HepG2 (cell line): ENCODE data around the gene ZCCHC3. TPM values are rescaled to one million over a fixed set of nuclear protein-coding genes. Genes with fewer than 3 reads are reported as not detected.

ENCODE experiments used
- ATF1 ChIP-seq: IDR thresholded peaks from 2 replicates; pipeline ENCODE4 v1.6.1; 2016; ENCODE audit warnings: mild to moderate bottlenecking, control low read depth
- ATF2 ChIP-seq: sonication (generic); formaldehyde crosslinking; IDR thresholded peaks from 2 replicates; pipeline ENCODE4 v1.4.0; 2020; ENCODE audit warnings: missing genetic modification reagents
- BHLHE40 ChIP-seq: IDR thresholded peaks from 2 replicates; pipeline ENCODE4 v1.6.1; 2011; ENCODE audit warnings: low read length, improper control_type of control experiment
- HNRNPL ChIP-seq: fragments of 200-400 bp; formaldehyde crosslinking; IDR thresholded peaks from 2 replicates; pipeline ENCODE4 v1.6.1; 2017; ENCODE audit warnings: mild to moderate bottlenecking, low read depth, low read length
- KLF6 ChIP-seq: IDR thresholded peaks from 2 replicates; pipeline ENCODE4 v1.8.0; 2016; ENCODE audit warnings: missing biosample characterization, missing genetic modification reagents
- MXD4 ChIP-seq: IDR thresholded peaks from 2 replicates; pipeline ENCODE4 v1.6.1; 2016; ENCODE audit warnings: mild to moderate bottlenecking, missing biosample characterization, missing genetic modification reagents
- RNF2 ChIP-seq: fragments of 450-650 bp; conservative IDR thresholded peaks from 2 replicates; pipeline ENCODE4 v1.6.1; 2016; ENCODE audit warnings: low read depth
- SMARCE1 ChIP-seq: fragments of 450-650 bp; IDR thresholded peaks from 2 replicates; pipeline ENCODE4 v1.6.1; 2017; ENCODE audit warnings: borderline replicate concordance
- SSRP1 ChIP-seq: IDR thresholded peaks from 2 replicates; pipeline ENCODE4 v1.6.1; 2016; ENCODE audit warnings: control low read depth
- THRA ChIP-seq: sonication (generic); formaldehyde crosslinking; IDR thresholded peaks from 2 replicates; pipeline ENCODE4 v1.4.0; 2020; ENCODE audit warnings: missing genetic modification reagents, borderline replicate concordance
- ZNF530 ChIP-seq: sonication (generic); formaldehyde crosslinking; IDR thresholded peaks from 2 replicates; pipeline ENCODE4 v1.5.0; 2020; ENCODE audit warnings: low read depth, mild to moderate bottlenecking, missing genetic modification reagents
- ZNF577 ChIP-seq: sonication (generic); formaldehyde crosslinking; IDR thresholded peaks from 2 replicates; pipeline ENCODE4 v1.4.0; 2020; ENCODE audit warnings: mild to moderate bottlenecking, low read depth, missing genetic modification reagents, borderline replicate concordance
- ZNF883 ChIP-seq: sonication (generic); formaldehyde crosslinking; IDR thresholded peaks from 2 replicates; pipeline ENCODE4 v1.5.1; 2020; ENCODE audit warnings: mild to moderate bottlenecking, missing genetic modification reagents; ENCODE audit errors: not compliant biosample characterization
- polyA plus RNA-seq, 8 experiments: library from polyadenylated mRNA; depleted of rRNA in 3 of 8; stranded (reverse) in 7 of 8; unstranded in 1 of 8; fragments of >200 nt; fragmentation: Illumina TruSeq in 4 of 8; extraction: Trizol in 4 of 8; gene quantifications; 2 replicates each; pipeline versions ENCODE4 v1.2.1 to v1.2.3, GENCODE V29; 2011 to 2016; ENCODE audit warnings: low read depth in 4 of 8, missing spikeins in 1 of 8, mixed read lengths in 1 of 8; ENCODE audit not compliant: insufficient read depth in 1 of 8
- total RNA-seq, 5 experiments: library from RNA; depleted of rRNA; stranded (reverse); fragments of >200 nt; fragmentation: Illumina TruSeq; extraction: Trizol; gene quantifications; 2 replicates each; pipeline ENCODE4 v1.2.3, GENCODE V29; 2016; ENCODE audit warnings: low read depth in 1 of 5
- TF ChIP-seq, protein P1 (sequence below): sonication (generic); formaldehyde crosslinking; IDR thresholded peaks from 2 replicates; pipeline ENCODE4 v1.5.0; 2020; ENCODE audit warnings: missing genetic modification reagents
- TF ChIP-seq, protein P2 (sequence below): sonication (generic); formaldehyde crosslinking; IDR thresholded peaks from 2 replicates; pipeline ENCODE4 v1.9.0; 2021; ENCODE audit warnings: mild to moderate bottlenecking, missing genetic modification reagents
- TF ChIP-seq, protein P3 (sequence below): sonication (generic); formaldehyde crosslinking; IDR thresholded peaks from 2 replicates; pipeline ENCODE4 v1.5.0; 2020; ENCODE audit warnings: missing genetic modification reagents

Gene ZCCHC3
- total and polyA plus RNA-seq, 2 of the 13 experiments (the other 11 are each of a cell fraction or from before 2014, with no cell fraction given), result 46.6 to 63.0 TPM

DNA sequence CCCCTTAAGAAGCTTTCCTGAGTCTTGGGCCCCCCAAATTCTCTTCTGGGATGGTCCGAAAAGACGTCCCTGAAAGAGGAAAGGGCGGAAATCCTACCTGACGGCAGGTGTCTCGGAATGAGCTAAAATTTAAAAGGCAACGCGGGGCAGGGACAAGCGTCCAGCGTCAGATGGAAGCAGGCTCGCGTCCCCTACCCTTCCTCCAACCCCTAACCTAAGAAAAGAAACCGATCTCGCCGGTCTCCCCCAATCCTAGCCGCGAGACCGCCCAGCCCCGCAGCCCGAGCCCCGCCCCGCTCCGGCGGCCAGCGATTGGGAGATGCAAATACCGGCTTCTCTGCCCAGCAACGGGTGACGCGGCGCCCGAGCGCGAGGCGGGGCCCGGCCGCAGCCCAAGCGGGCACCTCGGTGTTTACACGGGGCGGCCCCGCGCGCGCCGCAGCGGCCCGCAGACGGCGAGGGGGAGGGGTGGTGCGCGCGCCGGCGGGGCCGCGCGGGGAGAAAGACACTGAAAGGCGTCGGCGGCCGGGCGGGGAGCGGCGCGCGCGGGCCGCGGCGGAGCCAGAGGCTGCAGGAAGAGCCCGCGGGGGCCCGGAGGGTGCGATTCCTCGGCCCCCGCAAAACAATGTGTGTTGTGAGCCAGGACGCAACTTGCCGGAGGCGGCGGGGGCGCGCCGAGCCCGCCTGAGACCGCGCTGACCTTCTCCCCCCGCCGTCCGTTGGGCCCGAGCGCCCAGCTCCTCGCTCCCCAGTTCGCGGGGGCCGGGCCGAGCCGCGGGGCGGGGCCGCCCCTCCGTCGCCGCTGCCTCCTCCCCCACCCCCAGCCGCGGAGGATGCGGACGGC lies 27.9 kb downstream of the ZCCHC3 start, which contains the start of gene SOX12 (continued):
- TF ChIP-seq, protein P1, sequence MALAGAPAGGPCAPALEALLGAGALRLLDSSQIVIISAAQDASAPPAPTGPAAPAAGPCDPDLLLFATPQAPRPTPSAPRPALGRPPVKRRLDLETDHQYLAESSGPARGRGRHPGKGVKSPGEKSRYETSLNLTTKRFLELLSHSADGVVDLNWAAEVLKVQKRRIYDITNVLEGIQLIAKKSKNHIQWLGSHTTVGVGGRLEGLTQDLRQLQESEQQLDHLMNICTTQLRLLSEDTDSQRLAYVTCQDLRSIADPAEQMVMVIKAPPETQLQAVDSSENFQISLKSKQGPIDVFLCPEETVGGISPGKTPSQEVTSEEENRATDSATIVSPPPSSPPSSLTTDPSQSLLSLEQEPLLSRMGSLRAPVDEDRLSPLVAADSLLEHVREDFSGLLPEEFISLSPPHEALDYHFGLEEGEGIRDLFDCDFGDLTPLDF, result no peak
- TF ChIP-seq HNRNPL, result peak; percentile 82
- TF ChIP-seq ZNF883 (CRISPR knock-in tag), result peak; percentile 2
- peak; percentile 58; the same call in 1 of the 2 replicates for TF ChIP-seq KLF6 (CRISPR knock-in tag)
- TF ChIP-seq ATF2 (CRISPR knock-in tag), result 0 out of 2 replicates have a peak, but pooled peaks have one; percentile 12
- peak; percentile 78 for TF ChIP-seq ATF1 (CRISPR knock-in tag)
- TF ChIP-seq BHLHE40, result peak; percentile 87
- TF ChIP-seq RNF2, result no peak
- TF ChIP-seq SSRP1 (CRISPR knock-in tag), result no peak; the same call in 1 of the 2 replicates
- TF ChIP-seq MXD4, result no peak
- TF ChIP-seq, protein P2, sequence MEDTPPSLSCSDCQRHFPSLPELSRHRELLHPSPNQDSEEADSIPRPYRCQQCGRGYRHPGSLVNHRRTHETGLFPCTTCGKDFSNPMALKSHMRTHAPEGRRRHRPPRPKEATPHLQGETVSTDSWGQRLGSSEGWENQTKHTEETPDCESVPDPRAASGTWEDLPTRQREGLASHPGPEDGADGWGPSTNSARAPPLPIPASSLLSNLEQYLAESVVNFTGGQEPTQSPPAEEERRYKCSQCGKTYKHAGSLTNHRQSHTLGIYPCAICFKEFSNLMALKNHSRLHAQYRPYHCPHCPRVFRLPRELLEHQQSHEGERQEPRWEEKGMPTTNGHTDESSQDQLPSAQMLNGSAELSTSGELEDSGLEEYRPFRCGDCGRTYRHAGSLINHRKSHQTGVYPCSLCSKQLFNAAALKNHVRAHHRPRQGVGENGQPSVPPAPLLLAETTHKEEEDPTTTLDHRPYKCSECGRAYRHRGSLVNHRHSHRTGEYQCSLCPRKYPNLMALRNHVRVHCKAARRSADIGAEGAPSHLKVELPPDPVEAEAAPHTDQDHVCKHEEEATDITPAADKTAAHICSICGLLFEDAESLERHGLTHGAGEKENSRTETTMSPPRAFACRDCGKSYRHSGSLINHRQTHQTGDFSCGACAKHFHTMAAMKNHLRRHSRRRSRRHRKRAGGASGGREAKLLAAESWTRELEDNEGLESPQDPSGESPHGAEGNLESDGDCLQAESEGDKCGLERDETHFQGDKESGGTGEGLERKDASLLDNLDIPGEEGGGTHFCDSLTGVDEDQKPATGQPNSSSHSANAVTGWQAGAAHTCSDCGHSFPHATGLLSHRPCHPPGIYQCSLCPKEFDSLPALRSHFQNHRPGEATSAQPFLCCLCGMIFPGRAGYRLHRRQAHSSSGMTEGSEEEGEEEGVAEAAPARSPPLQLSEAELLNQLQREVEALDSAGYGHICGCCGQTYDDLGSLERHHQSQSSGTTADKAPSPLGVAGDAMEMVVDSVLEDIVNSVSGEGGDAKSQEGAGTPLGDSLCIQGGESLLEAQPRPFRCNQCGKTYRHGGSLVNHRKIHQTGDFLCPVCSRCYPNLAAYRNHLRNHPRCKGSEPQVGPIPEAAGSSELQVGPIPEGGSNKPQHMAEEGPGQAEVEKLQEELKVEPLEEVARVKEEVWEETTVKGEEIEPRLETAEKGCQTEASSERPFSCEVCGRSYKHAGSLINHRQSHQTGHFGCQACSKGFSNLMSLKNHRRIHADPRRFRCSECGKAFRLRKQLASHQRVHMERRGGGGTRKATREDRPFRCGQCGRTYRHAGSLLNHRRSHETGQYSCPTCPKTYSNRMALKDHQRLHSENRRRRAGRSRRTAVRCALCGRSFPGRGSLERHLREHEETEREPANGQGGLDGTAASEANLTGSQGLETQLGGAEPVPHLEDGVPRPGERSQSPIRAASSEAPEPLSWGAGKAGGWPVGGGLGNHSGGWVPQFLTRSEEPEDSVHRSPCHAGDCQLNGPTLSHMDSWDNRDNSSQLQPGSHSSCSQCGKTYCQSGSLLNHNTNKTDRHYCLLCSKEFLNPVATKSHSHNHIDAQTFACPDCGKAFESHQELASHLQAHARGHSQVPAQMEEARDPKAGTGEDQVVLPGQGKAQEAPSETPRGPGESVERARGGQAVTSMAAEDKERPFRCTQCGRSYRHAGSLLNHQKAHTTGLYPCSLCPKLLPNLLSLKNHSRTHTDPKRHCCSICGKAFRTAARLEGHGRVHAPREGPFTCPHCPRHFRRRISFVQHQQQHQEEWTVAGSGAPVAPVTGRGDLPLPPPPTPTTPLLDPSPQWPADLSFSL (CRISPR knock-in tag), result no peak
- no peak for TF ChIP-seq ZNF577 (CRISPR knock-in tag)
- TF ChIP-seq, protein P3, sequence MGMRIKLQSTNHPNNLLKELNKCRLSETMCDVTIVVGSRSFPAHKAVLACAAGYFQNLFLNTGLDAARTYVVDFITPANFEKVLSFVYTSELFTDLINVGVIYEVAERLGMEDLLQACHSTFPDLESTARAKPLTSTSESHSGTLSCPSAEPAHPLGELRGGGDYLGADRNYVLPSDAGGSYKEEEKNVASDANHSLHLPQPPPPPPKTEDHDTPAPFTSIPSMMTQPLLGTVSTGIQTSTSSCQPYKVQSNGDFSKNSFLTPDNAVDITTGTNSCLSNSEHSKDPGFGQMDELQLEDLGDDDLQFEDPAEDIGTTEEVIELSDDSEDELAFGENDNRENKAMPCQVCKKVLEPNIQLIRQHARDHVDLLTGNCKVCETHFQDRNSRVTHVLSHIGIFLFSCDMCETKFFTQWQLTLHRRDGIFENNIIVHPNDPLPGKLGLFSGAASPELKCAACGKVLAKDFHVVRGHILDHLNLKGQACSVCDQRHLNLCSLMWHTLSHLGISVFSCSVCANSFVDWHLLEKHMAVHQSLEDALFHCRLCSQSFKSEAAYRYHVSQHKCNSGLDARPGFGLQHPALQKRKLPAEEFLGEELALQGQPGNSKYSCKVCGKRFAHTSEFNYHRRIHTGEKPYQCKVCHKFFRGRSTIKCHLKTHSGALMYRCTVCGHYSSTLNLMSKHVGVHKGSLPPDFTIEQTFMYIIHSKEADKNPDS (CRISPR knock-in tag), result no peak
- TF ChIP-seq ZNF530 (CRISPR knock-in tag), result no peak
- TF ChIP-seq SMARCE1, result no peak
- TF ChIP-seq THRA (CRISPR knock-in tag), result no peak
